ENCODE data around the gene LOXL4.

The LOXL4 gene

DNA sequence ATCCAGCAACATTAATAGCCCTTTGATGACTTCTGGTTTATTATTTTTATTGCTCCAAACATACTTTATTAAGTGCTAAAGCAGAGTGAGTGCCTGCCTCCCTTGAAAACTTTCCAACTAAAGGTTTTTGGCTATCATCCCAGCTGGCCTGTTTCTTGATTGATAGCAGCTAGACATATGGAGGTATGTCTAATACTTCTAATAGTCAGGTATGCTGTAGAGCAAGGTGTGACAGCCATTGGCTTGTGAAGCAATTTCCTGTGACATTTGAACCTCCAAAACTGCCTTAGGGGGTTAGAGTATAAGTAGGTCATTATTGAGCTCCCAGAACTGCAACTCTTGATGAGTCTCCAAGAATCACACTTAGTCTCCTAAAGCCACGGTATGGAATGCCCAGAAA is 55.8 kb downstream of the LOXL4 start:
- FAIRE-seq, result no peak
- DNase-seq (ENCODE audit: insufficient read length, low spot score), result no peak
- TF ChIP-seq, protein P1, sequence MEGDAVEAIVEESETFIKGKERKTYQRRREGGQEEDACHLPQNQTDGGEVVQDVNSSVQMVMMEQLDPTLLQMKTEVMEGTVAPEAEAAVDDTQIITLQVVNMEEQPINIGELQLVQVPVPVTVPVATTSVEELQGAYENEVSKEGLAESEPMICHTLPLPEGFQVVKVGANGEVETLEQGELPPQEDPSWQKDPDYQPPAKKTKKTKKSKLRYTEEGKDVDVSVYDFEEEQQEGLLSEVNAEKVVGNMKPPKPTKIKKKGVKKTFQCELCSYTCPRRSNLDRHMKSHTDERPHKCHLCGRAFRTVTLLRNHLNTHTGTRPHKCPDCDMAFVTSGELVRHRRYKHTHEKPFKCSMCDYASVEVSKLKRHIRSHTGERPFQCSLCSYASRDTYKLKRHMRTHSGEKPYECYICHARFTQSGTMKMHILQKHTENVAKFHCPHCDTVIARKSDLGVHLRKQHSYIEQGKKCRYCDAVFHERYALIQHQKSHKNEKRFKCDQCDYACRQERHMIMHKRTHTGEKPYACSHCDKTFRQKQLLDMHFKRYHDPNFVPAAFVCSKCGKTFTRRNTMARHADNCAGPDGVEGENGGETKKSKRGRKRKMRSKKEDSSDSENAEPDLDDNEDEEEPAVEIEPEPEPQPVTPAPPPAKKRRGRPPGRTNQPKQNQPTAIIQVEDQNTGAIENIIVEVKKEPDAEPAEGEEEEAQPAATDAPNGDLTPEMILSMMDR (IDR thresholded peaks at IDR 0.05; ENCODE audit: insufficient read depth, missing control alignments), result no peak

DNA sequence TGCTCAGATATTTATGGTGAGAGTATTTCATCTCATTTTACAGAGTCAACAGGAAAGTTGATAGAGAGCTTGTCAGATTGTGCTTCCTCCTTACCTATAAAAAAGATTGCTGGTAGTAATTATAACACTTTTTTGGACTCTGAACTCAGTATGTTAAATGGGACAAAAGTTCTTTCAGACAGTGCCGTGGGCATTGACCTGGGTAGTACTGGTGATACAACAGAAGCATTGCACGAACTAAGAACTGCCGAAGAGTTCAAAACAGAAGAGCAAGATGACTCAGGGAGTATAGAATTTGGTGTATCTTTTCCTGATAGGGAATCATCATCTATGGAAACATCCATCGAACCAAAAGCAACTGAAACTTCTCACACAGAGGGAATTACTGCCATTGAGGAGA is 58.6 kb downstream of the LOXL4 start:
- TF ChIP-seq, protein P1 (IDR thresholded peaks at IDR 0.05; ENCODE audit: insufficient read depth, missing control alignments), result no peak
- FAIRE-seq (no peak), DNase-seq (ENCODE audit: insufficient read length, low spot score) (no peak)

DNA sequence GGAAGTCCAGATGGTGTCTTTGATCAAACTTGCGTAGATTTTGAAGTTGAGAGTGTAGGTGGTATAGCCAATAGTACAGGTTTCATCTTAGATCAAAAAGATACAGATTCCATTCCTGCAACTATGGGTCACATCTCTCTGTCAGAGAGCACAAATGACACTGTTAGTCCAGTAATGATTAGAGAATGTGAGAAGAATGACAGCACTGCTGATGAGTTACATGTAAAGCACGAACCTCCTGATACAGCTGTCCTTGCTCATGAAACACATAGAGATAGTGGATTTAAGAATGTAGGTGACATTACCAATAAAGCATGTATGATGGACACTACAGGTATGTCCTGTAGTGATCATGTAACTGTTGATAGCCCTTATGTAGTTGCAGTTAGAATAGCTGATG is 59.1 kb downstream of the LOXL4 start:
- DNase-seq (ENCODE audit: insufficient read length, low spot score) (no peak), FAIRE-seq (no peak)
- TF ChIP-seq, protein P1 (IDR thresholded peaks at IDR 0.05; ENCODE audit: insufficient read depth, missing control alignments), result no peak

DNA sequence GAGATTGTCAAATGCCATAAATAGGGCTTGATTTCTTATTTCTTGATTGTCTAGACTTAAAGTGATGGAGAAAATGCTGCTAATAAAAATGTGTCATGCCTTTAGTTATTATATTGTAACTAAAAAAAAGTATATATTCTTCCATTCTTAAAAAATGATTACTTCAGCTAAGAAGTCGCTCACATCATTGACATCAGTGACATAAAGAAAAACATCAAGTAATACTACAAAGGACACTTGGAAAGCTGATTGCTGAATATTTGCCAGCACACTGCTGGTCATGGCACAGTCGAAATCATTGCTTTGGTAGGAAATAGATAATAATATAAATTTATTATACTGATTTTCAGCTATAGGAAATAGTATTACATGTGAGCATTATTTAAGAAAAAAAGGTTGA is 62.6 kb downstream of the LOXL4 start:
- FAIRE-seq (no peak), DNase-seq (ENCODE audit: insufficient read length, low spot score) (no peak)
- TF ChIP-seq, protein P1 (IDR thresholded peaks at IDR 0.05; ENCODE audit: insufficient read depth, missing control alignments), result no peak

DNA sequence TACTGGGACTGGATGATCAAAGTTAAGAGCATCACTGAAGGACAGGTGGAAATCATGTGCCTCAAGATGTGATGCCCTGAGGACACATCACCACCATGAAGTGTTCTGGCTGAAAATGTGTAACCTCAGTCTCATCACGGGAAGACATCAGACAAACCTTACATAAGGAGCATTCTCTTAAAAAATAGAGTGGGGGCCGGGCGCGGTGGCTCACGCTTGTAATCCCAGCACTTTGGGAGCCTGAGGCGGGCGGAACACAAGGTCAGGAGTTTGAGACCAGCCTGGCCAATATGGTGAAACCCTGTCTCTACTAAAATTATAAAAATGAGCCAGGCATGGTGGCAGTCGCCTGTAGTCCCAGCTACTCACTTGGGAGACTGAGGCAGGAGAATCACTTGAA is 65.6 kb downstream of the LOXL4 start:
- TF ChIP-seq, protein P1 (IDR thresholded peaks at IDR 0.05; ENCODE audit: insufficient read depth, missing control alignments), result no peak
- no peak for FAIRE-seq
- no peak for DNase-seq (ENCODE audit: insufficient read length, low spot score)

DNA sequence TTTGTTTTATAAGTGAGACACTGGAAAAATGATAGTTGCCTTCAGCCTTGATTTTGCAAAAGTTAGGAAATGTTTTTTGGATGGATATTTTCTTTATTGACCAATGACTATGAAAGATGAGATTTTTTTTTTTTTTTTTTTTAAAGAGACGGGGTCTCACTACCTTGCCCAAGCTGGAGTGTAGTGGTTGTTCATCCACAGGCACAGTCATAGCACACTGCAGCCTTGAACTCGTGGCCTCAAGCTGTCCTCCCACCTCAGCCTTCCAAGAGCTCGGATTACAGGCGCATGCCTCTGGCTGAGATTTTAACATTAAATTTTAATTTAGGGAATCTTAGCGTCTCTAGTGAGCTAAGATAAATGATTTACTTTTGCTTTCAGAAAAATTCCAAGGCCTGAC is 66.2 kb downstream of the LOXL4 start:
- TF ChIP-seq, protein P1 (IDR thresholded peaks at IDR 0.05; ENCODE audit: insufficient read depth, missing control alignments), result no peak
- DNase-seq (ENCODE audit: insufficient read length, low spot score) (no peak), FAIRE-seq (no peak)

All from D721Med (cell line).